NOMO-1 treated with DMSO at 0.1 percent for 48 hours (cell line): ENCODE results near the gene KDM2A.
"Not testable (repeated sequence)": the region's sequence is repeated elsewhere in the genome, so short reads cannot be mapped to it uniquely, and the experiment has no call there.

Source experiments
- DNase-seq: peaks from one replicate; lab custom pipeline; 2025; ENCODE audit not compliant: unreplicated experiment; lab: John Stamatoyannopoulos, UW

The KDM2A gene

DNA sequence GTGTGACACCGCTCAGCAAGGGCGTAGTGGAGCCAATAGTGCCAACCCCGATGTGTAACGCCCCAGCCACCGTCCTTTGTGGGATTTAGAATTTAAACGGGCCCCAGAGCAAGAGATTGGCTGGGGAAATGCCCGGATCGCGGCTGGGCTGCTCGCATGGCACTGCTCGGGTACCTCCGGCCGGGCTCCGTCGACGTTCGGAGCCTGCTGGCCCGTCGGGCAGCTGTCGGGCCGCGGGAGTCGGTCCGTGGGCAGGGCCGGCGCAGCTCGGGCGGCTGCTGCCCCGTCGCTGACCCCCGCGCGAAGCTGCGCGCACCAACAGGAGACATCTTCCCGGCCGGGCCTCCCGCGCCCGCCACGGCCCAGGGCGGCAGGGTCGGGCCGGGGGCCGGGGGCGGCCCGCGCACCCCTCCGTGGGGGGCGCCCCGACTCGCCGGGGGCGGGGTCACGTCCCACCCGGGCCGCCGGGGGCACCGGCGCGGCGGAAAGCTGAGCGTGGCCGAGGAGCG, 1.3 kb upstream of the KDM2A start:
- DNase-seq, result peak; percentile 22

- DNase-seq, result no peak
Measured at GRCh38 chr11:67118181-67118766, 789 bp upstream of the KDM2A start.

- no peak for DNase-seq
Measured at GRCh38 chr11:67119585-67120391, 725 bp downstream of the KDM2A start.

- DNase-seq, result no peak
Measured at GRCh38 chr11:67120456-67120855, 1.4 kb downstream of the KDM2A start.

DNA sequence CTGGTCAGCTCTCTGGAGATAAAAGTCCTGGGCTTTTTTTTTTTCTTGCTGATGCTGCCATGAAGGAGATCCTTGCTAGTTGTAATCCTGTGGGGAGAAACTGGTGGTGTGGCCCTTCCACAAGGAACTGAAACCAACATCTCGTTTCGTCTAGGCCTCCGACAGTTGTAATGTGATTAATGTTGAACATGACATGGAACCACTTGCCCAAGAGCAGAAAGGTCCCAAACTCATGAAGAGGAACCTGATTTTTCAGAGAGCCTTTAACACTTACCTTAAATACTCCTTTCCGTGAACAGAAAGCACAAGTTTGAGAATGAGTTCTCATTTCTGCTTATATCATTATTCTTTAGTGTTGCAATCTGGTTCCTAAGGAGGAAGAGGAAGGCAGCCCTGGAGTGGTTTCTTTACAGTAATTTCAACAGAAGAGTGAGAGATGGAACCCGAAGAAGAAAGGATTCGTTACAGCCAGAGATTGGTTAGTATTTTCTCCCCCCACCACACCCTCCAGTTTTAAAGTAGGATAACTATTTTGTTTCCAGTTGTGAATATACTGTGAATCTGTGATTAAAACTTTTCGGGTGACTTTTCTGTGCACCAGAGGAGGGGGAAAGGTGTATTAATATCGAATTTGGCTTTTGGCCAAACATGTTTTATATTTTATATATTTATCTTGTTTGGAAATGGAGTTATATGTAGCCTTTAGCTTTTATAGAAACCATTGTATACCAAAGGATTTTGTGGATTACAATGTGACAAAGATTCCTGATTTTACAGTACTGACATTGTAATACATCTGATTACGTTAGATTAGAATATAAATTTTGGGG, 2.0 kb downstream of the KDM2A start:
- peak; percentile 98 for DNase-seq

DNA sequence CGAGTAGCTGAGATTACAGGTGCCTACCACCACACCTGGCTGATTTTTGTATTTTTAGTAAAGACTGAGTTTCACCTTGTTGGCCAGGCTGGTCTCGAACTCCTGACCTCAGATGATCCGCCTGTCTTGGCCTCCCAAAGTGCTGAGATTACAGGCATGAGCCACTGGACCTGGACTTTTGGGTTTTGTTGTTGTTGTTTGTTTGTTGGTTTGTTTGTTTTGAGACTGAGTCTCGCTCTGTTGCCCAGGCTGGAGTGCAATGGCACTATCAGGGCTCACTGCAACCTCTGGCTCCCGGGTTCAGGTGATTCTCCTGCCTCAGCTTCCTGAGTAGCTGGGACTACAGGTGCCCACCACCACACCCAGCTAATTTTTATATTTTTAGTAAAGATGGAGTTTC, 4.7 kb downstream of the KDM2A start:
- not testable (repeated sequence) for DNase-seq

DNA sequence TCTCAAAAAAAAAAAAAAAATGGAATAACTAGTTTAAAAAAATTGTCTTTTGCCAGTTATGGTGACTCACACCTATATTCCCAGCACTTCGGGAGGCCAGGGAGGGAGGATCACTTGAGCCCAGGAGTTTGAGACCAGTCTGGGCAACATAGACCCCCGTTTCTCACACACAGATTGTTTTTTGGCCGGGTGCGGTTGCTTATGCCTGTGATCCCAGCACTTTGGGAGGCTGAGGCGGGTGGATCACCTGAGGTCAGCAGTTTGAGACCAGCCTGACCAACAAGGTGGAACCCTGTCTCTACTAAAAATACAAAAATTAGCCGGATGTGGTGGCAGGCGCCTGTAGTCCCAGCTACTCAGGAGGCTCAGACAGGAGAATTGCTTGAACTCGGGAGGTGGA, 7.2 kb downstream of the KDM2A start:
- not testable (repeated sequence) for DNase-seq

DNA sequence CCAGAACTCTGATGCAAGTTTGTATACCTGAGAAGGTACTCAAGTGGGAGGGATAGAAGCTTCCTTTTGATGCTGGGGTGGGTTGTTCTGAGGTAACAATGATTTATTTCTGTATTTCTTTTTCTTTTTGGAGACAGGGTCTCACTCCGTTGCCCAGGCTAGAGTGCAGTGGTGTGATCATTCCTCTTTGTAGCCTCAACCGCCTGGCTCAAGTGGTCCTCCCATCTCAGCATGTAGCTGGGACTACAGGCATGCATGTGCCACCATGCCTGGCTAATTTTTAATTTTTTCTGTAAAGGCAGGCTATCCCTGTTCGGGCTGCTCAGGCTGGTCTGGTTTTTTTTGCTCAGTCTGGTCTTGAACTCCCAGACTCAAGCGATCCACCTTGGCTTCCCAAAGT, 7.9 kb downstream of the KDM2A start:
- DNase-seq, result no peak

DNA sequence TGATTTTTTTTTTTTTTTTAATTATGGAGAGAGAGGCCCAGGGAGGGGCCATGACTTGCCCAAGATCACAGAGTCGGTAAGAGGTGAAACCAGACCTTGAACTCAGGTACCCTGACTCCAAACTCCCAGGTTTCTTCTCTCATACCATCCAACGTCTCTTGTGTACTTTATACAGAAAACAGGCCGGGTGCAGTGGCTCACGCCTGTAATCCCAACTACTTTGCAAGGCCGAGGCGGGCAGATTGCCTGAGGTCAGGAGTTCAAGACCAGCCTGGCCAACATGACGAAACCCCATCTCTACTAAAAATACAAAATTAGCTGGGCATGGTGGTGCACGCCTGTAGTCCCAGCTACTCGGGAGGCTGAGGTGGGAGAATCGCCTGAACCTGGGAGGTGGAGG, 11.8 kb downstream of the KDM2A start:
- not testable (repeated sequence) for DNase-seq

GRCh38 chr11:67136156-67136555, 17.1 kb downstream of the KDM2A start:
- no peak for DNase-seq

DNA sequence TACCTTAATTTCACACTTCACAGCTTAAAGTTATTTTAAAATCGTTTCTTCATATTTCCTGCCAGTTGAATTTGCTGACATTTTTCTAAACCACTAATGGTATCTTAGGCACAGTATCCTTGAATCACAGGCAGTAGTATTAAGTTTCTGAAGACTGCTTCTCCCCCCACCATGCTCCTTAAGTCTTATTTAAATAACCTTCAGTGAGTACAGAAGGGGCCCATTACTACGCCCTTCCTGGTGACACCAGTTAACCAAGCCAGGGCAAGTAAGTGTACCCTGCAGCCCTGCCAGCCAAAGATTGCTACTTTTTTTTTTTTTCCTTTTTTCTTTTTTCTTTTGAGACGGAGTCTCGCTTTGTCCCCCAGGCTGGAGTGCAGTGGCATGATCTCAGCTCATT, 19.9 kb downstream of the KDM2A start:
- DNase-seq, result no peak

GRCh38 chr11:67146516-67147226, 27.6 kb downstream of the KDM2A start:
- no peak for DNase-seq

DNA sequence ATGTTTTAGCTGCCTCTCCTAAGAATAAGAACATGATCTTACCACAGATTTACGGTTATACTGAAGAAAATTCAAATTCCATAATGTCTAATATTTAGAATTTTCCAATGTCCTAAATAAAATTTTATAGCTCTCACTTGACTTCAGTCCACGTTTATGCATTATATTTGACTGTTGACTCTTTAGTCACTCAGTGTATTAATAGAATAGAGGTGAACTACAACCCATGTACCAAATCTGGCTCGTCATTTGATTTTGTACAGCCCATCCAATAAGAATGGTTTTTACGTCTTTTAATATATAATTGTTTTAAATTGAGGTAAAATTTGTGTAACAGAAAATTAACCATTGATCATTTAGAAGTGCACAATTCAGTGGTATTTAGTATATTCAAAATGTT, 34.9 kb downstream of the KDM2A start:
- DNase-seq, result no peak

DNA sequence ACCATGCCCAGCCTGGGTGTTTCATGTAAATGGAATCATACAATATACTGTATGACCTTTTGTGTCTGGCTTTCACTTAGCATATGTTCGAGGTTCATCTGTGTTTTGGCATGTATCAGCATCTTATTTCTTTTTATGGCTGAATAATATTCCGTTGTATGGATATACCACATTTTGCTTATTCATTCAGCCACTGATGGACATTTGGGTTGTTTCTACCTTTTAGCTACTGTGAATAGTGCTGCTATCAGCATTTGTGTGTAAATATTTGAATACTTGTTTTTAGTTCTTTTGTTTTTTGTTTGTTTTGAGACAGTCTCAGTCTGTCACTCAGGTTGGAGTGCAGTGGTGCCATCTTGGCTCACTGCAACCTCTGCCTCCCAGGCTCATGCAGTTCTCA, 35.7 kb downstream of the KDM2A start:
- no peak for DNase-seq

- no peak for DNase-seq
Measured at GRCh38 chr11:67157691-67158090, 38.6 kb downstream of the KDM2A start.

- DNase-seq, result no peak
Measured at GRCh38 chr11:67158221-67158620, 39.2 kb downstream of the KDM2A start.

DNA sequence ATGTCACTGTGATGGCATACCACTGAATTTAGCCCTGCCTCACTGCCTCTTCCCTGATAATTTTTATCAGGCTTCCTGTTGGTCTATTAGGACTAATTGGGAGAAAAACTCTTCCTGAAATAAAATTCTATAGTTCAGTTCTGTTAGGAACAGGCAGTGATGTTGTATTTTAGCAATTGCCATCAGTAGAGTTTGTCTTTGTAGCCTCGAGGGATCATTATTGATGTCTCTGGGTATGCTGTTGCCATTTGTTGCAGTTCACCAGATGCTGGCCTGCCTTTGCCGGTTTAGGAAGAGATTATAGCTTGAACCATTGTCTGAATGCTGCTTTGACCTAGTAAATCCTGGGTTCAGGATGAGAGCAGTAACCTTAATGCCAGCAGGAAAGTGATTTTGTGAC, 41.0 kb downstream of the KDM2A start:
- DNase-seq, result no peak

- DNase-seq, result no peak
Measured at GRCh38 chr11:67160872-67161783, 42.1 kb downstream of the KDM2A start.

DNA sequence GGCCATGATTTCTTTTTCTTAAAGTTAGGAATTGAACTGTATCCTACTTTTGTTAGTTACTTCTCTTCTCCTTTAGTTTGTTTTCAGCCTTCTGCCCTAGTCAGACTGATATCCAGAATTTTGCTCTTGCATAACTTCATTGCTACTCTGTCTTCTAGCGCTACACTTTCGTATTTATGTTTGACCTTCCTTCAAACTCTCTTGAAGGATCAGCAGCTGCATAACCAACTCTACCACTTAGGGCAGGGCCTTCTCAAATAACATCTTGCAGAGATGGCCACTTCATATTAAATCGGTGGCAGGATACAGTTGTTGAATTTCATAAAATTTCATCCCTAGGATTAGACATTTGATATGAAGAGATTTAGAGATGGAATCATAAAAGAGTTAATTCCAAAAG, 43.9 kb downstream of the KDM2A start:
- no peak for DNase-seq

DNA sequence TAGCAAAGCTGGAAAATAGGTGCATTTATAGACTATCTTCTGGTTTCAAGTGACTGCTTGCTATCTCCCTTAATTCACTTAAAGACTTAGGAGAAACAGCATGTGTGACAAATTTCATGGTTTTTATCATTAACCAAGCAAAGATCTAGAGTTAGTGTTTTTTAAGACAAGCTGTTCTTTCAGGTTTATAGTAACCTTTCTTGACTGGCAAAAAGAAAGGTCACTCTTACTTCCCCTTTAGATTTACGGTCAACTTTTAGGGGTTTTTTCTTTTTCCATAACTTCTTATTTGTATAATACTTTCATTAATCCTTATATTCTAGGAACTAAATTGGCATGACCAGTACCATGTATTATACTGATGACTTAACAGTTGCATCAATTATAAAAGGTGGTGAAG, 46.6 kb downstream of the KDM2A start:
- no peak for DNase-seq
